Right atrium auricular region (tissue), 2 donors: ENCODE measurements around the gene MTM1. TPM values are rescaled to one million over a fixed set of nuclear protein-coding genes. Genes with fewer than 3 reads are reported as not detected.

Experiments
- DNase-seq: peaks from one replicate; pipeline ENCODE4 v3.0.0-alpha.2; 2019; ENCODE audit warnings: low spot score
- H3K27ac ChIP-seq, 2 donors: fragments of 200-600 bp; sonication (generic); 1 replicate in 1 of 2; 2 replicates in 1 of 2; pipeline ENCODE4 v1.5.1; 2016 to 2019
- H3K27me3 ChIP-seq, 2 donors: fragments of 200-600 bp; sonication (generic); one replicate each; pipeline versions ENCODE4 v1.5.1 to v1.6.0; 2017 to 2019
- H3K36me3 ChIP-seq: fragments of 200-600 bp; sonication (generic); one replicate; pipeline ENCODE4 v1.5.1; 2016
- H3K4me1 ChIP-seq, 2 donors: fragments of 200-600 bp; sonication (generic); one replicate each; pipeline versions ENCODE4 v1.5.1 to v1.6.0; 2017 to 2019
- H3K4me3 ChIP-seq, 2 donors: fragments of 200-600 bp; sonication (generic); 1 replicate in 1 of 2; 2 replicates in 1 of 2; pipeline ENCODE4 v1.5.1; 2017 to 2019; ENCODE audit warnings: mild to moderate bottlenecking in 1 of 2, moderate library complexity in 1 of 2
- H3K9me3 ChIP-seq, 2 donors: fragments of 200-600 bp; sonication (generic); one replicate each; pipeline ENCODE4 v1.5.1; 2019
- CTCF ChIP-seq, 2 donors: fragments of 200-600 bp; sonication (generic); IDR thresholded peaks; one replicate each; pipeline ENCODE4 v1.5.1; 2019; ENCODE audit warnings: antibody characterized with exemption in 2 of 2
- total RNA-seq, 2 donors: library from RNA; depleted of rRNA; stranded (reverse); fragments of >200 nt; gene quantifications; one replicate each; pipeline ENCODE4 v1.1.0, GENCODE V29; 2016

MTM1 gene
- total RNA-seq, 2 donors from 2014 or later: 9.0 to 9.4 TPM

GRCh38 chrX:150697641-150698040, 129.2 kb downstream of the MTM1 start:
- Histone ChIP-seq H3K27ac (no peak overlapping the region), H3K4me3 (no peak overlapping the region), H3K9me3 (no peaks in the 10 kb centered on the region), H3K27me3 (peaks cover 0 to 5% of the 10 kb centered on the region in 2 donors), H3K4me1 (no peaks in the 10 kb centered on the region), H3K36me3 (no peaks in the 10 kb centered on the region)
- no peak for DNase-seq
- no peak for TF ChIP-seq CTCF (IDR thresholded peaks at IDR 0.05)

GRCh38 chrX:150698981-150699380, 130.6 kb downstream of the MTM1 start:
- TF ChIP-seq CTCF (IDR thresholded peaks at IDR 0.05): no peak
- Histone ChIP-seq H3K4me1 (no peaks in the 10 kb centered on the region), H3K4me3 (no peak overlapping the region), H3K9me3 (no peaks in the 10 kb centered on the region), H3K36me3 (no peaks in the 10 kb centered on the region), H3K27me3 (peaks cover 0 to 5% of the 10 kb centered on the region in 2 donors), H3K27ac (no peak overlapping the region)
- no peak for DNase-seq

GRCh38 chrX:150700107-150700506, 131.7 kb downstream of the MTM1 start:
- TF ChIP-seq CTCF (IDR thresholded peaks at IDR 0.05): no peak
- Histone ChIP-seq H3K36me3 (no peaks in the 10 kb centered on the region), H3K4me3 (no peak overlapping the region), H3K27me3 (peaks cover 0 to 5% of the 10 kb centered on the region in 2 donors), H3K9me3 (no peaks in the 10 kb centered on the region), H3K27ac (no peak overlapping the region), H3K4me1 (no peaks in the 10 kb centered on the region)
- DNase-seq: no peak

- Histone ChIP-seq H3K36me3 (no peaks in the 10 kb centered on the region), H3K9me3 (no peaks in the 10 kb centered on the region), H3K4me3 (no peak overlapping the region), H3K4me1 (no peaks in the 10 kb centered on the region), H3K27ac (no peak overlapping the region), H3K27me3 (peaks cover 0 to 5% of the 10 kb centered on the region in 2 donors)
- no peak for TF ChIP-seq CTCF (IDR thresholded peaks at IDR 0.05)
- DNase-seq: no peak
Measured at GRCh38 chrX:150701377-150701776, 133.0 kb downstream of the MTM1 start.

GRCh38 chrX:150702966-150703694, 134.7 kb downstream of the MTM1 start:
- no peak for DNase-seq
- H3K27ac ChIP-seq: no peak overlapping the region
- TF ChIP-seq CTCF (IDR thresholded peaks at IDR 0.05): no peak

GRCh38 chrX:150703695-150703974, 135.2 kb downstream of the MTM1 start:
- Histone ChIP-seq H3K4me1 (no peaks in the 10 kb centered on the region), H3K27me3 (no peaks in the 10 kb centered on the region), H3K27ac (no peak overlapping the region), H3K36me3 (no peaks in the 10 kb centered on the region), H3K4me3 (no peak overlapping the region), H3K9me3 (no peaks in the 10 kb centered on the region)
- no peak for DNase-seq
- TF ChIP-seq CTCF (IDR thresholded peaks at IDR 0.05): no peak

More at GRCh38 chrX:150702966-150703694, 134.7 kb downstream of the MTM1 start:
- Histone ChIP-seq H3K4me3 (no peak overlapping the region), H3K4me1 (no peaks in the 10 kb centered on the region), H3K27me3 (no peaks in the 10 kb centered on the region), H3K9me3 (no peaks in the 10 kb centered on the region), H3K36me3 (no peaks in the 10 kb centered on the region)
